Suprapubic skin (tissue), 4 donors: ENCODE results near the gene ACE.

Source experiments
- POLR2A ChIP-seq, 2 donors: fragments of 450-650 bp; IDR thresholded peaks; one replicate each; pipeline ENCODE4 v1.6.1; 2017; ENCODE audit warnings: antibody characterized with exemption in 2 of 2, mild to moderate bottlenecking in 2 of 2, moderate library complexity in 2 of 2
- POLR2AphosphoS5 ChIP-seq, 3 donors: sonication (generic); formaldehyde crosslinking; IDR thresholded peaks; one replicate each; pipeline ENCODE4 v1.6.1; 2017; ENCODE audit warnings: antibody characterized with exemption in 3 of 3
- TF ChIP-seq, protein P1 (sequence below), 2 donors: fragments of 200-600 bp in 1 of 2; fragments of 450-650 bp in 1 of 2; sonication (generic) in 1 of 2; IDR thresholded peaks; one replicate each; pipeline ENCODE4 v1.5.1; 2016 to 2019; ENCODE audit warnings: antibody characterized with exemption in 2 of 2, mild to moderate bottlenecking in 1 of 2, moderate library complexity in 1 of 2

DNA sequence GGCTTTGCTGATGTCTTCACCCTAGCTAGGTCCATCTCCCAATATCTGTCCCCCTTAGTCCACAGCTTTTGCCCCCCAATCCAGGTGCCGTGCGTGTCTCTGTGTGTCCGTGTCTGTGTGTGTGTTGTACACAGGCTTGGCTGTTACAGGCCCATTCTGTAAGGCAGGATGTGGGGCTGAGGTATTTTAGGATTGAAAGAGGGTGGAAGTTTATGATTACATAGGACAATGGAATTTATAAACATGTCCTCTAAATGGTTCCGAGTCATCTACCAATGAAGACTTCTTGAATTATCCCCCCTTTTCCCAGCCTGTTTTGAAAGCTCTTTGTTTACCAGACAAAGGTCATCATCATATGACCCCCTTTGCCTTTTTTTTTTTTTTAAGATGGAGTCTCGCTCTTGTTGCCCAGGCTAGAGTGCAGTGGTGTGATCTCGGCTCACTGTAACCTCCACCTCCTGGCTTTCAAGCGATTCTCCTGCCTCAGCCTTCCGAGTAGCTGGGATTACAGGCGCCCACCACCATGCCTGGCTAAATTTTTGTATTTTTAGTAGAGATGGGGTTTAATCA, 21.9 kb downstream of the ACE start:
- no peak for TF ChIP-seq POLR2AphosphoS5 (IDR thresholded peaks at IDR 0.05)
- TF ChIP-seq POLR2A (IDR thresholded peaks at IDR 0.05) = no peak
- TF ChIP-seq, protein P1, sequence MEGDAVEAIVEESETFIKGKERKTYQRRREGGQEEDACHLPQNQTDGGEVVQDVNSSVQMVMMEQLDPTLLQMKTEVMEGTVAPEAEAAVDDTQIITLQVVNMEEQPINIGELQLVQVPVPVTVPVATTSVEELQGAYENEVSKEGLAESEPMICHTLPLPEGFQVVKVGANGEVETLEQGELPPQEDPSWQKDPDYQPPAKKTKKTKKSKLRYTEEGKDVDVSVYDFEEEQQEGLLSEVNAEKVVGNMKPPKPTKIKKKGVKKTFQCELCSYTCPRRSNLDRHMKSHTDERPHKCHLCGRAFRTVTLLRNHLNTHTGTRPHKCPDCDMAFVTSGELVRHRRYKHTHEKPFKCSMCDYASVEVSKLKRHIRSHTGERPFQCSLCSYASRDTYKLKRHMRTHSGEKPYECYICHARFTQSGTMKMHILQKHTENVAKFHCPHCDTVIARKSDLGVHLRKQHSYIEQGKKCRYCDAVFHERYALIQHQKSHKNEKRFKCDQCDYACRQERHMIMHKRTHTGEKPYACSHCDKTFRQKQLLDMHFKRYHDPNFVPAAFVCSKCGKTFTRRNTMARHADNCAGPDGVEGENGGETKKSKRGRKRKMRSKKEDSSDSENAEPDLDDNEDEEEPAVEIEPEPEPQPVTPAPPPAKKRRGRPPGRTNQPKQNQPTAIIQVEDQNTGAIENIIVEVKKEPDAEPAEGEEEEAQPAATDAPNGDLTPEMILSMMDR (IDR thresholded peaks at IDR 0.05) = no peak
